Measurements from ENCODE around the gene PCED1A. TPM values are rescaled to one million over a fixed set of nuclear protein-coding genes. Genes with fewer than 3 reads are reported as not detected.
"Not testable (repeated sequence)": the region's sequence is repeated elsewhere in the genome, so short reads cannot be mapped to it uniquely, and the experiment has no call there.

PCED1A gene
- total and polyA plus RNA-seq, 8 donors, result 10.3 to 166 (median 44.5) TPM

GRCh38 chr20:2835331-2835796 lies 5.1 kb downstream of the PCED1A start:
- no peaks in the 10 kb centered on the region for H3K9me3 ChIP-seq
- intact Hi-C loops (cut with DNase I; ENCODE audit: low total_unique reads), result no loop called here
- H3K27me3 ChIP-seq, result no peaks in the 10 kb centered on the region
- WGBS, 5 donors, result 82 to 93% (median 92%) methylated on average over 2 to 6 of the region's 6 CpGs
- H3K27ac ChIP-seq, result no peak overlapping the region
- H3K4me1 ChIP-seq, result peaks cover 11 to 26% (median 13%) of the 10 kb centered on the region in 4 donors
- no peak for TF ChIP-seq POLR2A (IDR thresholded peaks at IDR 0.05)
- TF ChIP-seq, protein P1, sequence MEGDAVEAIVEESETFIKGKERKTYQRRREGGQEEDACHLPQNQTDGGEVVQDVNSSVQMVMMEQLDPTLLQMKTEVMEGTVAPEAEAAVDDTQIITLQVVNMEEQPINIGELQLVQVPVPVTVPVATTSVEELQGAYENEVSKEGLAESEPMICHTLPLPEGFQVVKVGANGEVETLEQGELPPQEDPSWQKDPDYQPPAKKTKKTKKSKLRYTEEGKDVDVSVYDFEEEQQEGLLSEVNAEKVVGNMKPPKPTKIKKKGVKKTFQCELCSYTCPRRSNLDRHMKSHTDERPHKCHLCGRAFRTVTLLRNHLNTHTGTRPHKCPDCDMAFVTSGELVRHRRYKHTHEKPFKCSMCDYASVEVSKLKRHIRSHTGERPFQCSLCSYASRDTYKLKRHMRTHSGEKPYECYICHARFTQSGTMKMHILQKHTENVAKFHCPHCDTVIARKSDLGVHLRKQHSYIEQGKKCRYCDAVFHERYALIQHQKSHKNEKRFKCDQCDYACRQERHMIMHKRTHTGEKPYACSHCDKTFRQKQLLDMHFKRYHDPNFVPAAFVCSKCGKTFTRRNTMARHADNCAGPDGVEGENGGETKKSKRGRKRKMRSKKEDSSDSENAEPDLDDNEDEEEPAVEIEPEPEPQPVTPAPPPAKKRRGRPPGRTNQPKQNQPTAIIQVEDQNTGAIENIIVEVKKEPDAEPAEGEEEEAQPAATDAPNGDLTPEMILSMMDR (IDR thresholded peaks at IDR 0.05), result no peak
- no peak for TF ChIP-seq EP300 (IDR thresholded peaks at IDR 0.05)
- no peak for TF ChIP-seq POLR2AphosphoS5 (IDR thresholded peaks at IDR 0.05)
- H3K4me3 ChIP-seq, result no peak overlapping the region
- DNase-seq, result no peak
- peaks cover 0 to 43% (median 36%) of the 10 kb centered on the region in 4 donors for H3K36me3 ChIP-seq

GRCh38 chr20:2834401-2835110 lies 5.9 kb downstream of the PCED1A start:
- peaks cover 0 to 43% (median 36%) of the 10 kb centered on the region in 4 donors for H3K36me3 ChIP-seq
- TF ChIP-seq EP300 (IDR thresholded peaks at IDR 0.05), result no peak
- TF ChIP-seq POLR2A (IDR thresholded peaks at IDR 0.05), result no peak
- TF ChIP-seq, protein P1 (IDR thresholded peaks at IDR 0.05), result no peak
- TF ChIP-seq POLR2AphosphoS5 (IDR thresholded peaks at IDR 0.05), result no peak
- peaks cover 4 to 19% (median 8%) of the 10 kb centered on the region in 4 donors for H3K4me1 ChIP-seq
- no peaks in the 10 kb centered on the region for H3K27me3 ChIP-seq
- no peak for DNase-seq
- no peaks in the 10 kb centered on the region for H3K9me3 ChIP-seq
- H3K4me3 ChIP-seq, result no peak overlapping the region
- intact Hi-C loops (cut with DNase I; ENCODE audit: low total_unique reads), result no loop called here
- no peak overlapping the region for H3K27ac ChIP-seq
- 89 to 96% (median 94%) methylated on average over 14 of the region's 14 CpGs for WGBS, 5 donors

DNA sequence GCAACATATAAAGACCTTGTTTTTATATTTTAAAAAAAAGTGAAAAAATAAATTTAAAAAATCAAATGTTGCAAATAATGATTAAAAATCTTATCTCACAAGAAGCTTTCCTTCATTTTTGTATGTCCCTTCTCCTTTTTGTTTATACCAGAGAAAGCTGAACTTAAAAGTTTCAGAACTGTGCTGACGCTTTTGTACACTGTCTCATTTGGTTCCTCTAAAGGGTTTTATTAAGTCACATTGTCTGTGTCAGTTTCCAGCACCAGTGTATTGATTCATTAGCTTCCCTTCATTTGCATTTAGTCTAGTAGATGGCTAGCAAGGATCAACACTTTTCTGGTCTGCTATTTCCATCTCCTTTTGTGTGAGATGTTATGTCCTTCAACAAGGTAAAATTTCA lies 6.7 kb downstream of the PCED1A start:
- intact Hi-C loops (cut with DNase I; ENCODE audit: low total_unique reads), result no loop called here
- 79 to 93% (median 82%) methylated on average over 1 of the region's 1 CpG for WGBS, 5 donors
- Histone ChIP-seq H3K9me3 (no peaks in the 10 kb centered on the region), H3K27ac (no peak overlapping the region), H3K36me3 (peaks cover 0 to 42% (median 35%) of the 10 kb centered on the region in 4 donors), H3K27me3 (no peaks in the 10 kb centered on the region), H3K4me1 (peaks cover 0 to 11% (median 1%) of the 10 kb centered on the region in 4 donors), H3K4me3 (no peak overlapping the region)
- no peak for DNase-seq
- TF ChIP-seq, protein P1 (IDR thresholded peaks at IDR 0.05), result no peak
- no peak for TF ChIP-seq POLR2A (IDR thresholded peaks at IDR 0.05)
- no peak for TF ChIP-seq POLR2AphosphoS5 (IDR thresholded peaks at IDR 0.05)
- TF ChIP-seq EP300 (IDR thresholded peaks at IDR 0.05), result no peak

DNA sequence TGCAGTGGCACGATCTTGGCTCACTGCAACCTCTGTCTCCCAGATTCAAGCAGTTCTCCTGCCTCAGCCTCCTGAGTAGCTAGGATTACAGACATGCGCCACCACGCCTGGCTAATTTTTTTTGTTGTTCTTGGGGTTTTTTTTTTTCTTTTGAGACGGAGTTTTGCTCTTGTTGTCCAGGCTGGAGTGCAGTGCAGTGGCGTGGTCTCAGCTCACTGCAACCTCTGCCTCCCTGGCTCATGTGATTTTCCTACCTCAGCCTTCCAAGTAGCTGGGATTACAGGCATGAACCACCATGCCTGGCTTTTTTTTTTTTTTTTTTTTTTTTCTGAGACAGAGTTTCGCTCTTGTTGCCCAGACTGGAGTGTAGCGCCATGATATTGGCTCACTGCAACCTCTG lies 9.2 kb downstream of the PCED1A start:
- H3K9me3 ChIP-seq; H3K4me3 ChIP-seq; DNase-seq; H3K27ac ChIP-seq; intact Hi-C loops (cut with DNase I; ENCODE audit: low total_unique reads): not testable (repeated sequence)
- 75 to 84% (median 81%) methylated on average over 7 of the region's 7 CpGs for WGBS, 5 donors
- Histone ChIP-seq H3K27me3 (peaks cover 0 to 14% (median 0%) of the 10 kb centered on the region in 3 donors), H3K36me3 (peaks cover 0 to 19% (median 14%) of the 10 kb centered on the region in 4 donors), H3K4me1 (peaks cover 0 to 10% (median 0%) of the 10 kb centered on the region in 4 donors)

GRCh38 chr20:2829376-2829775 lies 11.1 kb downstream of the PCED1A start:
- Histone ChIP-seq H3K36me3 (peaks cover 0 to under 1% (median under 1%) of the 10 kb centered on the region in 4 donors), H3K4me1 (peaks cover 0 to 10% (median 0%) of the 10 kb centered on the region in 4 donors), H3K9me3 (no peaks in the 10 kb centered on the region), H3K27ac (no peak overlapping the region), H3K4me3 (no peak overlapping the region), H3K27me3 (peaks cover 0 to 19% (median 0%) of the 10 kb centered on the region in 3 donors)
- TF ChIP-seq POLR2A (IDR thresholded peaks at IDR 0.05), result no peak
- TF ChIP-seq EP300 (IDR thresholded peaks at IDR 0.05), result no peak
- TF ChIP-seq, protein P1 (IDR thresholded peaks at IDR 0.05), result no peak
- no peak for TF ChIP-seq POLR2AphosphoS5 (IDR thresholded peaks at IDR 0.05)
- DNase-seq, result no peak
- intact Hi-C loops (cut with DNase I; ENCODE audit: low total_unique reads), result no loop called here
- WGBS, 5 donors, result 63 to 73% (median 70%) methylated on average over 6 of the region's 6 CpGs

Measured in stomach (tissue), 9 donors.